ENCODE results near the gene ATXN1L.
A peak's percentile ranks its signal among the peaks of the same experiment; 100 is the strongest.

Gene ATXN1L

DNA sequence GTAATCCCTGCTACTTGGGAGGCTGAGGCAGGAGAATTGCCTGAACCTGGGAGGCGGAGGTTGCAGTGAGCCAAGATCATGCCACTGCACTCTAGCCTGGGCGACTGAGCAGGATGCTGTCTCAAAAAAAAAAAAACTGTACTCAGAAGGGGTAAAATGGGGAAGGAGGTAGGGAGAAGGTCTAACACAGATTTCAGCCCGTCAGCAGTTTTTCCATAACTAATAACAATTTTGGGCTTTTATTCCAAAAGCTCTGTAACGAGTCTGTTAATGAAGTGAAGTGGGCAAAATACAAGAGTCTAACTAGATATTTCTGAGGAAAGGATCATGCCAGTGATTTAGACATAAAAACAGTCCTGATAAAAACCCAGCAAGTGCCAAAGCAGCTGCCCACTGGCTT is 27.4 kb downstream of the ATXN1L start:
- no peak overlapping the region for H3K23ac ChIP-seq (ENCODE audit: low read length)
- no peaks in the 10 kb centered on the region for H3K79me2 ChIP-seq (ENCODE audit: control insufficient read depth, insufficient read depth, low read length)
- DNase-seq, result no peak
- no peaks in the 10 kb centered on the region for H3K27me3 ChIP-seq (ENCODE audit: insufficient read depth, low read length, poor library complexity)
- no peak overlapping the region for H3K4me3 ChIP-seq (ENCODE audit: low read length)
- no peak overlapping the region for H3K18ac ChIP-seq (ENCODE audit: low read length)
- H2BK15ac ChIP-seq (replicated peaks; ENCODE audit: low read depth), result no peak overlapping the region
- H2BK120ac ChIP-seq (ENCODE audit: low read depth, low read length), result no peak overlapping the region
- H3K4me1 ChIP-seq (ENCODE audit: control insufficient read depth, low read depth, low read length), result no peaks in the 10 kb centered on the region
- peaks cover 3% of the 10 kb centered on the region for H3K36me3 ChIP-seq (ENCODE audit: control insufficient read depth, insufficient read depth, low read length)
- H4K5ac ChIP-seq (ENCODE audit: low read length), result no peak overlapping the region
- H3K79me1 ChIP-seq (ENCODE audit: low read length), result no peaks in the 10 kb centered on the region
- no peak overlapping the region for H3K4me2 ChIP-seq (ENCODE audit: low read length)
- no peak overlapping the region for H3K4ac ChIP-seq (ENCODE audit: low read depth, low read length)
- H2AK5ac ChIP-seq (ENCODE audit: low read length), result no peak overlapping the region
- H2BK5ac ChIP-seq (ENCODE audit: low read length), result no peak overlapping the region
- WGBS (ENCODE audit: extremely low coverage, insufficient coverage, low lambda C conversion rate), result no CpG with 5 or more reads among the region's 4 CpGs
- H4K8ac ChIP-seq (ENCODE audit: low read depth, low read length), result no peak overlapping the region
- H3K27ac ChIP-seq (ENCODE audit: low read depth, low read length), result no peak overlapping the region
- H3K9ac ChIP-seq (ENCODE audit: low read length), result no peak overlapping the region
- no peak overlapping the region for H3K56ac ChIP-seq (ENCODE audit: low read length)

GRCh38 chr16:71878911-71879310 is 33.1 kb downstream of the ATXN1L start:
- Histone ChIP-seq H4K5ac (ENCODE audit: low read length) (no peak overlapping the region), H3K79me2 (ENCODE audit: control insufficient read depth, insufficient read depth, low read length) (no peaks in the 10 kb centered on the region), H3K18ac (ENCODE audit: low read length) (no peak overlapping the region), H3K4ac (ENCODE audit: low read depth, low read length) (no peak overlapping the region), H3K4me1 (ENCODE audit: control insufficient read depth, low read depth, low read length) (peaks cover 6% of the 10 kb centered on the region), H3K27me3 (ENCODE audit: insufficient read depth, low read length, poor library complexity) (no peaks in the 10 kb centered on the region), H4K8ac (ENCODE audit: low read depth, low read length) (no peak overlapping the region), H3K27ac (ENCODE audit: low read depth, low read length) (no peak overlapping the region), H3K9ac (ENCODE audit: low read length) (no peak overlapping the region), H3K4me2 (ENCODE audit: low read length) (no peak overlapping the region), H2BK5ac (ENCODE audit: low read length) (no peak overlapping the region), H2BK120ac (ENCODE audit: low read depth, low read length) (no peak overlapping the region), H3K36me3 (ENCODE audit: control insufficient read depth, insufficient read depth, low read length) (peaks cover 3% of the 10 kb centered on the region), H3K56ac (ENCODE audit: low read length) (no peak overlapping the region), H3K79me1 (ENCODE audit: low read length) (peaks cover 2% of the 10 kb centered on the region), H3K4me3 (ENCODE audit: low read length) (no peak overlapping the region), H2BK15ac (replicated peaks; ENCODE audit: low read depth) (no peak overlapping the region), H3K23ac (ENCODE audit: low read length) (no peak overlapping the region), H2AK5ac (ENCODE audit: low read length) (no peak overlapping the region)
- no CpG with 5 or more reads among the region's 4 CpGs for WGBS (ENCODE audit: extremely low coverage, insufficient coverage, low lambda C conversion rate)
- DNase-seq, result no peak

GRCh38 chr16:71880176-71880575 is 34.4 kb downstream of the ATXN1L start:
- Histone ChIP-seq H3K18ac (ENCODE audit: low read length) (no peak overlapping the region), H3K4me3 (ENCODE audit: low read length) (no peak overlapping the region), H3K4me1 (ENCODE audit: control insufficient read depth, low read depth, low read length) (peaks cover 8% of the 10 kb centered on the region), H3K79me2 (ENCODE audit: control insufficient read depth, insufficient read depth, low read length) (no peaks in the 10 kb centered on the region), H3K4ac (ENCODE audit: low read depth, low read length) (no peak overlapping the region), H3K56ac (ENCODE audit: low read length) (no peak overlapping the region), H3K4me2 (ENCODE audit: low read length) (no peak overlapping the region), H4K5ac (ENCODE audit: low read length) (no peak overlapping the region), H3K9ac (ENCODE audit: low read length) (no peak overlapping the region), H3K79me1 (ENCODE audit: low read length) (peaks cover 2% of the 10 kb centered on the region), H3K27me3 (ENCODE audit: insufficient read depth, low read length, poor library complexity) (no peaks in the 10 kb centered on the region), H2BK120ac (ENCODE audit: low read depth, low read length) (no peak overlapping the region), H2BK5ac (ENCODE audit: low read length) (no peak overlapping the region), H3K27ac (ENCODE audit: low read depth, low read length) (no peak overlapping the region), H2AK5ac (ENCODE audit: low read length) (no peak overlapping the region), H4K8ac (ENCODE audit: low read depth, low read length) (no peak overlapping the region), H3K23ac (ENCODE audit: low read length) (no peak overlapping the region), H3K36me3 (ENCODE audit: control insufficient read depth, insufficient read depth, low read length) (peaks cover 3% of the 10 kb centered on the region), H2BK15ac (replicated peaks; ENCODE audit: low read depth) (no peak overlapping the region)
- DNase-seq, result no peak
- WGBS (ENCODE audit: extremely low coverage, insufficient coverage, low lambda C conversion rate), result no CpG with 5 or more reads among the region's 4 CpGs

DNA sequence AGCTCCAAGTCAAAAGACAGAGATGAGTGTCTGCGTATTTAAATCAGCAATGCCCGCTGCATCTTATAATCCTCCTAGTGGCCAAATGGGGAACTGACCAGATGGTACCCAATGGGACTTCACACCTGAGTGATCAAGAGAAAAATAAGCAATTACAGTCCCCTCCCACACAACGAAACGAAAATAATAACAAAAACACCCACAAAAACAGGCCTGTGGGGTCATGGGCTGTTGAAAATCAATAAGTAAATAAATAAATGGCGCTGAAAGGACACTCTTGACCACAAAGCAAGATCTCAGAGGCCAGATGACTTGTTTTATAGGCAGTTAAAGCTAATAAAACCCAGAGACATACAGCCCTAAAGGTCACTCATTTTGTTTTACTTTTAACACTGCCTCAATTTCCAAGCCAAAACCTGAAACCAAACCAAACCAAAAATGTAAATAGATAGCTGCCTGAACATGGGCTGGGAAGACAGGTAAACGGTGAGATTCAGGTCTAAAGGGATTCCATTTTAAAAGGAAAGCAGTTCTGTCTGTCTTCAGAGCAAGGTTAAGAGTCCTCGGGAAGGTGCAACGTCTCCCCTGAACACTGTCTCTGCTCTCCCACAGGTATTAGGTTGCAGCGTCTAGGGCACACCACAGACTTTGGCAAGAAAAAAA is 36.9 kb downstream of the ATXN1L start:
- H3K4me3 ChIP-seq (ENCODE audit: low read length), result peak overlapping the region; percentile 73
- H4K5ac ChIP-seq (ENCODE audit: low read length), result no peak overlapping the region
- H3K79me2 ChIP-seq (ENCODE audit: control insufficient read depth, insufficient read depth, low read length), result no peaks in the 10 kb centered on the region
- no peaks in the 10 kb centered on the region for H3K27me3 ChIP-seq (ENCODE audit: insufficient read depth, low read length, poor library complexity)
- peaks cover 8% of the 10 kb centered on the region for H3K4me1 ChIP-seq (ENCODE audit: control insufficient read depth, low read depth, low read length)
- no peak overlapping the region for H3K27ac ChIP-seq (ENCODE audit: low read depth, low read length)
- peak overlapping the region; percentile 76 for H3K56ac ChIP-seq (ENCODE audit: low read length)
- H2BK120ac ChIP-seq (ENCODE audit: low read depth, low read length), result no peak overlapping the region
- no peak overlapping the region for H4K8ac ChIP-seq (ENCODE audit: low read depth, low read length)
- peak overlapping the region; percentile 6 for H2BK5ac ChIP-seq (ENCODE audit: low read length)
- H3K18ac ChIP-seq (ENCODE audit: low read length), result no peak overlapping the region
- peak overlapping the region; percentile 80 for H3K9ac ChIP-seq (ENCODE audit: low read length)
- peak; percentile 83 for DNase-seq
- no peak overlapping the region for H2AK5ac ChIP-seq (ENCODE audit: low read length)
- H3K4ac ChIP-seq (ENCODE audit: low read depth, low read length), result no peak overlapping the region
- H3K79me1 ChIP-seq (ENCODE audit: low read length), result peaks cover 2% of the 10 kb centered on the region
- no CpG with 5 or more reads among the region's 9 CpGs for WGBS (ENCODE audit: extremely low coverage, insufficient coverage, low lambda C conversion rate)
- H2BK15ac ChIP-seq (replicated peaks; ENCODE audit: low read depth), result no peak overlapping the region
- no peak overlapping the region for H3K23ac ChIP-seq (ENCODE audit: low read length)
- H3K36me3 ChIP-seq (ENCODE audit: control insufficient read depth, insufficient read depth, low read length), result no peaks in the 10 kb centered on the region
- H3K4me2 ChIP-seq (ENCODE audit: low read length), result peak overlapping the region; percentile 92

DNA sequence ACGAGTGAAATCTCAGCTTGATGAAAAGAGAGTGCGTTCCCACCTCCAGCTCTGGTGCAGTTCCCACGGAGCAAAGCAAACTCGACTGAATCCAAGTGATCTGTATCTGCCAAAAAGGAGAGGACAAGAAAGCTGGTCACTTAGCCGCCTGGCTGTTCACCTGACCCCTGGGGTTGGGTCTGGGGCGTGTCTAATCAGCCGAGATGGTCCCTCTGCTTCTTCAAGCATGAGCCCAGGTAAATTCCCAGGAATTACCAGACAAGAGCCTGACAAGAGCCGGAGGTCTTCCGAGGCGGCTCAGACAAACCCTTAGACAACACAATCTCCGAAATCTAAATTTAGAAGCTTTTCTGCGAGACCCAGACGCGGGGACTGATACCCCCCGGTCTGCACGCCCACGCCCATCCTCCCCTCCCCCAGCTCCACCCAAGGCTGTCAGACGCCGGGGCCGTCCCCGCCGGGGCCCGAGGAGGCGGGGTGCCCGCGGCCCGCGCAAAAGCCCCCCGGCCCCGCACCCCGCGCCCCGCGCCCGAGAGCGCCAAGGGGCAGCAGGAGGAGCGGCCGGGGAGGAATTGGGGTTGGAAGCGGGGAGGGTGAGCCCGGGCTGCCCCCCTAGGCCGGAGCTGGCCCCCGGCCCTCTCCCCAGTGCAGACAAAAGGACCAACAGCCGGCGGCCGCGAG is 37.5 kb downstream of the ATXN1L start:
- DNase-seq, result peak; percentile 70

More for the DNA sequence above, 37.5 kb downstream of the ATXN1L start:
- Histone ChIP-seq H3K36me3 (ENCODE audit: control insufficient read depth, insufficient read depth, low read length) (no peaks in the 10 kb centered on the region), H2AK5ac (ENCODE audit: low read length) (no peak overlapping the region), H3K9ac (ENCODE audit: low read length) (peak overlapping the region; percentile 80), H3K23ac (ENCODE audit: low read length) (peak overlapping the region; percentile 53), H3K18ac (ENCODE audit: low read length) (peak overlapping the region; percentile 97), H4K5ac (ENCODE audit: low read length) (no peak overlapping the region), H3K4me1 (ENCODE audit: control insufficient read depth, low read depth, low read length) (peaks cover 8% of the 10 kb centered on the region), H3K79me2 (ENCODE audit: control insufficient read depth, insufficient read depth, low read length) (no peaks in the 10 kb centered on the region), H3K27ac (ENCODE audit: low read depth, low read length) (peak overlapping the region; percentile 86), H2BK5ac (ENCODE audit: low read length) (peak overlapping the region; percentile 6), H3K79me1 (ENCODE audit: low read length) (peaks cover 2% of the 10 kb centered on the region), H3K4ac (ENCODE audit: low read depth, low read length) (peak overlapping the region; percentile 74), H3K27me3 (ENCODE audit: insufficient read depth, low read length, poor library complexity) (no peaks in the 10 kb centered on the region), H3K4me3 (ENCODE audit: low read length) (peak overlapping the region; percentile 73), H3K4me2 (ENCODE audit: low read length) (peak overlapping the region; percentile 92), H2BK15ac (replicated peaks; ENCODE audit: low read depth) (no peak overlapping the region), H2BK120ac (ENCODE audit: low read depth, low read length) (peak overlapping the region; percentile 28), H4K8ac (ENCODE audit: low read depth, low read length) (peak overlapping the region; percentile 97), H3K56ac (ENCODE audit: low read length) (peak overlapping the region; percentile 91)
- WGBS (ENCODE audit: extremely low coverage, insufficient coverage, low lambda C conversion rate), result no CpG with 5 or more reads among the region's 46 CpGs

Data from mesendoderm (in vitro differentiated cells).